KMS-11 (cell line): ENCODE data around the gene FBXO46.
A peak's percentile ranks its signal among the peaks of the same experiment; 100 is the strongest.

Source experiments
- H2AFZ ChIP-seq: fragments of 200-600 bp; sonication (generic); 2 replicates; pipeline ENCODE4 v1.6.1; 2016; ENCODE audit warnings: antibody characterized with exemption, mixed run types, low read depth
- H3K27ac ChIP-seq: fragments of 200-600 bp; sonication (generic); 2 replicates; pipeline ENCODE4 v1.6.1; 2016; ENCODE audit warnings: mild to moderate bottlenecking, mixed run types
- H3K27me3 ChIP-seq: fragments of 200-600 bp; sonication (generic); 2 replicates; pipeline ENCODE4 v1.6.1; 2017; ENCODE audit warnings: mild to moderate bottlenecking, low read depth, mixed run types, moderate library complexity; ENCODE audit not compliant: insufficient read depth
- H3K36me3 ChIP-seq: fragments of 200-600 bp; sonication (generic); 2 replicates; pipeline ENCODE4 v1.6.1; 2017; ENCODE audit warnings: mild to moderate bottlenecking, mixed run types; ENCODE audit not compliant: insufficient read depth
- H3K4me1 ChIP-seq: fragments of 200-600 bp; sonication (generic); 2 replicates; pipeline ENCODE4 v1.6.1; 2016; ENCODE audit warnings: mild to moderate bottlenecking, low read depth, mixed run types; ENCODE audit not compliant: poor library complexity, severe bottlenecking
- H3K4me2 ChIP-seq: fragments of 200-600 bp; sonication (generic); 2 replicates; pipeline ENCODE4 v1.7.0; 2016; ENCODE audit warnings: mild to moderate bottlenecking, mixed run types
- H3K4me3 ChIP-seq: fragments of 200-600 bp; sonication (generic); IDR thresholded peaks from 2 replicates; pipeline ENCODE4 v1.6.1; 2017; ENCODE audit warnings: low read depth, low read length, mixed read lengths; ENCODE audit not compliant: insufficient read depth
- H3K79me2 ChIP-seq: fragments of 200-600 bp; sonication (generic); 2 replicates; pipeline ENCODE4 v1.6.1; 2016; ENCODE audit warnings: low read depth, mixed run types; ENCODE audit not compliant: insufficient read depth
- H3K9ac ChIP-seq: fragments of 200-600 bp; sonication (generic); 2 replicates; pipeline ENCODE4 v1.6.1; 2016; ENCODE audit warnings: mild to moderate bottlenecking, mixed run types
- H4K20me1 ChIP-seq: fragments of 200-600 bp; sonication (generic); 2 replicates; pipeline ENCODE4 v1.6.1; 2016; ENCODE audit warnings: mild to moderate bottlenecking, mixed run types; ENCODE audit not compliant: insufficient read depth
- CTCF ChIP-seq: fragments of 200-600 bp; sonication (generic); conservative IDR thresholded peaks from 2 replicates; pipeline ENCODE4 v1.6.1; 2017; ENCODE audit warnings: low read depth, mild to moderate bottlenecking, antibody characterized with exemption, low read length, moderate library complexity, mixed read lengths

The FBXO46 gene

GRCh38 chr19:45769821-45770191 is 39.1 kb upstream of the FBXO46 start:
- no peak for TF ChIP-seq CTCF
- H3K27ac ChIP-seq = peak overlapping the region; percentile 45; the same call in 1 of the 2 replicates
- H3K27me3 ChIP-seq = peaks cover 6% of the 10 kb centered on the region
- peaks cover 17% of the 10 kb centered on the region for H3K4me1 ChIP-seq
- no peaks in the 10 kb centered on the region for H3K79me2 ChIP-seq
- peak overlapping the region; percentile 16; the same call in 1 of the 2 replicates for H3K9ac ChIP-seq
- peak overlapping the region; percentile 43; the same call in 1 of the 2 replicates for H2AFZ ChIP-seq
- H4K20me1 ChIP-seq = no peaks in the 10 kb centered on the region
- no peaks in the 10 kb centered on the region for H3K36me3 ChIP-seq
- peak overlapping the region; percentile 98 for H3K4me2 ChIP-seq
- no peak overlapping the region for H3K4me3 ChIP-seq

- no peaks in the 10 kb centered on the region for H3K36me3 ChIP-seq
- peaks cover 6% of the 10 kb centered on the region for H3K27me3 ChIP-seq
- peak within 1 kb of the TSS; percentile 66; the same call in 1 of the 2 replicates for H3K9ac ChIP-seq
- H4K20me1 ChIP-seq = no peaks in the 10 kb centered on the region
- H3K79me2 ChIP-seq = no peaks in the 10 kb centered on the region
- H3K4me3 ChIP-seq = no peak within 1 kb of the TSS
- H3K4me1 ChIP-seq = peaks cover 17% of the 10 kb centered on the region
- peak within 1 kb of the TSS; percentile 98 for H3K4me2 ChIP-seq
- TF ChIP-seq CTCF = no peak
- peak within 1 kb of the TSS; percentile 68 for H2AFZ ChIP-seq
- H3K27ac ChIP-seq = peak within 1 kb of the TSS; percentile 53
These were observed 38.5 kb upstream of the FBXO46 start, which contains the start of gene SIX5 for GRCh38 chr19:45768984-45769782. TSS of gene SIX5 (minus strand) at chr19:45769252. CDS start at chr19:45768844, 408 bp downstream.

- peak overlapping the region; percentile 53 for H3K27ac ChIP-seq
- H2AFZ ChIP-seq = peak overlapping the region; percentile 68
These were observed 37.9 kb upstream of the FBXO46 start for GRCh38 chr19:45768655-45768983.

More at GRCh38 chr19:45768655-45768983, 37.9 kb upstream of the FBXO46 start:
- TF ChIP-seq CTCF = no peak
- Histone ChIP-seq H4K20me1 (no peaks in the 10 kb centered on the region), H3K36me3 (no peaks in the 10 kb centered on the region), H3K79me2 (no peaks in the 10 kb centered on the region), H3K4me3 (no peak overlapping the region), H3K4me2 (peak overlapping the region; percentile 94), H3K4me1 (peaks cover 17% of the 10 kb centered on the region), H3K27me3 (peaks cover 7% of the 10 kb centered on the region), H3K9ac (peak overlapping the region; percentile 66; the same call in 1 of the 2 replicates)
